Astrocyte (in vitro differentiated cells and primary cell): Measurements from ENCODE around the gene NOB1. TPM values are rescaled to one million over a fixed set of nuclear protein-coding genes. Genes with fewer than 3 reads are reported as not detected.

Experiments used
- DNase-seq: peaks from one replicate; pipeline ENCODE4 v3.0.0-alpha.2; 2010; ENCODE audit warnings: low read depth
- FAIRE-seq: peaks from 2 replicates; lab custom pipeline; 2011; peaks lifted over from hg19 to GRCh38; lab: Jason Lieb, UNC
- H2AFZ ChIP-seq: 2 replicates; pipeline ENCODE4 v1.6.0; 2012; ENCODE audit warnings: low read depth, low read length, inconsistent platforms
- H3K27ac ChIP-seq: 2 replicates; pipeline ENCODE4 v1.5.1; 2011; ENCODE audit warnings: low read depth, low read length, inconsistent platforms
- H3K27me3 ChIP-seq: 2 replicates; pipeline ENCODE4 v1.6.0; 2011; ENCODE audit warnings: low read length, inconsistent platforms; ENCODE audit not compliant: insufficient read depth
- H3K36me3 ChIP-seq: 2 replicates; pipeline ENCODE4 v1.5.1; 2011; ENCODE audit warnings: low read length, inconsistent platforms; ENCODE audit not compliant: insufficient read depth
- H3K4me1 ChIP-seq: 2 replicates; pipeline ENCODE4 v1.5.1; 2011; ENCODE audit warnings: low read length, inconsistent platforms; ENCODE audit not compliant: insufficient read depth
- H3K4me2 ChIP-seq: 2 replicates; pipeline ENCODE4 v1.6.0; 2012; ENCODE audit warnings: low read length, inconsistent platforms
- H3K4me3 ChIP-seq: 2 replicates; pipeline ENCODE4 v1.5.1; 2011; ENCODE audit warnings: low read depth, mild to moderate bottlenecking, low read length, inconsistent platforms; ENCODE audit not compliant: insufficient read depth
- H3K79me2 ChIP-seq: 2 replicates; pipeline ENCODE4 v1.6.0; 2012; ENCODE audit warnings: mild to moderate bottlenecking, low read length, inconsistent platforms; ENCODE audit not compliant: insufficient read depth
- H3K9ac ChIP-seq: 2 replicates; pipeline ENCODE4 v1.6.0; 2012; ENCODE audit warnings: mild to moderate bottlenecking, low read length, inconsistent platforms
- H3K9me3 ChIP-seq: 2 replicates; pipeline ENCODE4 v1.5.1; 2012; ENCODE audit warnings: low read depth, mild to moderate bottlenecking, low read length, inconsistent platforms; ENCODE audit not compliant: insufficient read depth
- H4K20me1 ChIP-seq: 2 replicates; pipeline ENCODE4 v1.6.0; 2012; ENCODE audit warnings: low read length, inconsistent platforms; ENCODE audit not compliant: insufficient read depth
- H3K27ac Mint-ChIP-seq: one replicate; pipeline ENCODE4 v1.8.0; 2021; ENCODE audit warnings: mild to moderate bottlenecking, mixed read lengths; ENCODE audit not compliant: unreplicated experiment
- H3K27me3 Mint-ChIP-seq: one replicate; pipeline ENCODE4 v1.8.0; 2021; ENCODE audit warnings: low read depth, mixed read lengths; ENCODE audit not compliant: unreplicated experiment
- H3K36me3 Mint-ChIP-seq: one replicate; pipeline ENCODE4 v1.8.0; 2021; ENCODE audit warnings: low read depth, mixed read lengths; ENCODE audit not compliant: unreplicated experiment
- H3K4me1 Mint-ChIP-seq: one replicate; pipeline ENCODE4 v1.8.0; 2021; ENCODE audit warnings: low read depth, mixed read lengths; ENCODE audit not compliant: unreplicated experiment
- H3K4me3 Mint-ChIP-seq: one replicate; pipeline ENCODE4 v1.8.0; 2021; ENCODE audit warnings: mild to moderate bottlenecking, moderate library complexity, mixed read lengths; ENCODE audit not compliant: unreplicated experiment
- H3K9me3 Mint-ChIP-seq: one replicate; pipeline ENCODE4 v1.8.0; 2021; ENCODE audit warnings: mild to moderate bottlenecking, mixed read lengths; ENCODE audit not compliant: unreplicated experiment
- CTCF ChIP-seq: IDR thresholded peaks from 2 replicates; pipeline ENCODE4 v1.5.1; 2011; ENCODE audit warnings: low read depth, mild to moderate bottlenecking, inconsistent platforms, low read length, moderate library complexity; ENCODE audit not compliant: insufficient read depth
- EZH2 ChIP-seq: IDR thresholded peaks from 2 replicates; pipeline ENCODE4 v1.6.1; 2012; ENCODE audit warnings: mild to moderate bottlenecking, low read length, inconsistent platforms; ENCODE audit not compliant: insufficient read depth
- total RNA-seq: library from RNA; stranded (reverse); gene quantifications from 2 replicates; pipeline ENCODE4 v1.2.1, GENCODE V29; 2021

NOB1 gene
- total RNA-seq, 1 donor from 2014 or later: 46.0 TPM

DNA sequence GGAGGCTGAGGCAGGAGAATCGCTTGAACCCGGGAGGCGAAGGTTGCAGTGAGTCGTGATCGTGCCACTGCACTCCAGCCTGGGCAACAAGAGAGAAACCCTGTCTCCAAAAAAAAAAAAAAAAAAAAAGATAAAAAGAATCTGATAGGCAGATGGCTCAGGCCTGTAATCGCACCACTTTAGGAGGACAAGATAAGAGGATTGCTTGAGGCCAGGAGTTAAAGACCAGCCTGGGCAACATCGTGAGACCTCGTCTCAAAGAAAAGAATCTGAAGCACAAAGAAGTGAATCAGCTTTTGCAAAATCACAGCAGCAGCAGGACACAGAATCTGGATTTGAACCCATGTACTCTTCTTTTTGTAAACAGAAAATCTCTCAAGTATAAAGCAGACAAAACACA is 7.6 kb downstream of the NOB1 start:
- H3K27me3 Mint-ChIP-seq: no peaks in the 10 kb centered on the region
- H3K27ac ChIP-seq: no peak overlapping the region
- no peaks in the 10 kb centered on the region for H3K9me3 ChIP-seq
- H3K4me1 Mint-ChIP-seq: no peaks in the 10 kb centered on the region
- no peak for FAIRE-seq
- no peak for TF ChIP-seq EZH2
- TF ChIP-seq CTCF: no peak
- H3K4me3 ChIP-seq: no peak overlapping the region
- H3K9ac ChIP-seq: no peak overlapping the region
- H3K27ac Mint-ChIP-seq: no peak overlapping the region
- H3K4me2 ChIP-seq: no peak overlapping the region
- H4K20me1 ChIP-seq: peaks cover 46% of the 10 kb centered on the region
- H3K79me2 ChIP-seq: peaks cover 54% of the 10 kb centered on the region
- no peak for DNase-seq
- H3K4me1 ChIP-seq: no peaks in the 10 kb centered on the region
- H3K36me3 ChIP-seq: peaks cover 78% of the 10 kb centered on the region
- no peak overlapping the region for H3K4me3 Mint-ChIP-seq
- no peaks in the 10 kb centered on the region for H3K9me3 Mint-ChIP-seq
- H3K36me3 Mint-ChIP-seq: peaks cover 27% of the 10 kb centered on the region
- no peak overlapping the region for H2AFZ ChIP-seq
- H3K27me3 ChIP-seq: no peaks in the 10 kb centered on the region

GRCh38 chr16:69745959-69746358 is 8.8 kb downstream of the NOB1 start:
- Histone ChIP-seq H3K4me2 (no peak overlapping the region), H4K20me1 (peaks cover 50% of the 10 kb centered on the region), H3K27ac (no peak overlapping the region), H3K9ac (no peak overlapping the region), H3K9me3 (no peaks in the 10 kb centered on the region), H3K27me3 (no peaks in the 10 kb centered on the region), H3K79me2 (peaks cover 43% of the 10 kb centered on the region), H3K36me3 (peaks cover 79% of the 10 kb centered on the region), H3K4me3 (no peak overlapping the region), H3K4me1 (peaks cover 5% of the 10 kb centered on the region), H2AFZ (no peak overlapping the region)
- Mint-ChIP-seq H3K27ac (no peak overlapping the region), H3K27me3 (no peaks in the 10 kb centered on the region), H3K36me3 (peaks cover 30% of the 10 kb centered on the region), H3K9me3 (no peaks in the 10 kb centered on the region), H3K4me1 (peaks cover 6% of the 10 kb centered on the region), H3K4me3 (no peak overlapping the region)
- FAIRE-seq (no peak), DNase-seq (no peak)
- no peak for TF ChIP-seq EZH2
- TF ChIP-seq CTCF: no peak

- H3K4me2 ChIP-seq: no peak overlapping the region
- no peak overlapping the region for H2AFZ ChIP-seq
- FAIRE-seq: no peak
- no peaks in the 10 kb centered on the region for H3K27me3 Mint-ChIP-seq
- DNase-seq: no peak
- H3K4me3 ChIP-seq: no peak overlapping the region
- peaks cover 5% of the 10 kb centered on the region for H3K4me1 ChIP-seq
- TF ChIP-seq EZH2: no peak
- TF ChIP-seq CTCF: no peak
- H4K20me1 ChIP-seq: peaks cover 50% of the 10 kb centered on the region
- no peak overlapping the region for H3K27ac ChIP-seq
- no peaks in the 10 kb centered on the region for H3K9me3 Mint-ChIP-seq
- peaks cover 33% of the 10 kb centered on the region for H3K36me3 Mint-ChIP-seq
- H3K79me2 ChIP-seq: peaks cover 35% of the 10 kb centered on the region
- H3K9me3 ChIP-seq: no peaks in the 10 kb centered on the region
- H3K36me3 ChIP-seq: peaks cover 72% of the 10 kb centered on the region
- peaks cover 6% of the 10 kb centered on the region for H3K4me1 Mint-ChIP-seq
- H3K4me3 Mint-ChIP-seq: no peak overlapping the region
- H3K27me3 ChIP-seq: no peaks in the 10 kb centered on the region
- no peak overlapping the region for H3K27ac Mint-ChIP-seq
- no peak overlapping the region for H3K9ac ChIP-seq
Measured at GRCh38 chr16:69745232-69745612, 9.5 kb downstream of the NOB1 start.
